GM23338 (cell line): ENCODE measurements around the gene SLC23A3. TPM values are rescaled to one million over a fixed set of nuclear protein-coding genes. Genes with fewer than 3 reads are reported as not detected.
A peak's percentile ranks its signal among the peaks of the same experiment; 100 is the strongest.

Experiments
- ATAC-seq: fragments of 200-7000 bp; cut with Tn5 transposase; 3 replicates; pipeline ENCODE4 v1.9.1; 2020
- DNase-seq: peaks from one replicate; pipeline ENCODE4 v3.0.0-alpha.2; 2015; ENCODE audit warnings: low spot score
- H2AFZ ChIP-seq: fragments of 200-600 bp; sonication (generic); 2 replicates; pipeline ENCODE4 v1.8.0; 2016; ENCODE audit warnings: antibody characterized with exemption, mild to moderate bottlenecking, moderate library complexity
- H3F3A ChIP-seq: fragments of 200-600 bp; sonication (generic); replicated peaks from 2 replicates; pipeline ENCODE4 v1.8.0; 2017; ENCODE audit warnings: antibody characterized with exemption, mixed run types, low read depth
- H3K27ac ChIP-seq: fragments of 200-600 bp; sonication (generic); 2 replicates; pipeline ENCODE4 v1.6.1; 2016; ENCODE audit warnings: low read depth
- H3K27me3 ChIP-seq: fragments of 200-600 bp; sonication (generic); 2 replicates; pipeline ENCODE4 v1.8.0; 2016; ENCODE audit warnings: mild to moderate bottlenecking, mixed run types, moderate library complexity; ENCODE audit not compliant: insufficient read depth
- H3K36me3 ChIP-seq: fragments of 200-600 bp; sonication (generic); 2 replicates; pipeline ENCODE4 v1.8.0; 2016; ENCODE audit warnings: mild to moderate bottlenecking; ENCODE audit not compliant: insufficient read depth
- H3K4me1 ChIP-seq: fragments of 200-600 bp; sonication (generic); 2 replicates; pipeline ENCODE4 v1.8.0; 2016; ENCODE audit warnings: mild to moderate bottlenecking, moderate library complexity; ENCODE audit not compliant: insufficient read depth
- H3K4me2 ChIP-seq: fragments of 200-600 bp; sonication (generic); 2 replicates; pipeline ENCODE4 v1.7.1; 2017; ENCODE audit warnings: mixed run types
- H3K4me3 ChIP-seq: fragments of 200-600 bp; sonication (generic); 2 replicates; pipeline ENCODE4 v1.6.1; 2016; ENCODE audit warnings: mixed run types
- H3K79me2 ChIP-seq: fragments of 200-600 bp; sonication (generic); replicated peaks from 2 replicates; pipeline ENCODE4 v1.8.0; 2017; ENCODE audit warnings: mild to moderate bottlenecking; ENCODE audit not compliant: insufficient read depth
- H3K9me2 ChIP-seq: fragments of 200-600 bp; sonication (generic); 2 replicates; pipeline ENCODE4 v1.8.0; 2017; ENCODE audit not compliant: insufficient read depth
- H4K20me1 ChIP-seq: fragments of 200-600 bp; sonication (generic); replicated peaks from 2 replicates; pipeline ENCODE4 v1.8.0; 2017; ENCODE audit warnings: mild to moderate bottlenecking; ENCODE audit not compliant: insufficient read depth
- H3K27ac Mint-ChIP-seq: 2 replicates; pipeline ENCODE4 v1.8.0; 2020; ENCODE audit warnings: inconsistent platforms, mild to moderate bottlenecking, moderate library complexity, mixed read lengths
- H3K27me3 Mint-ChIP-seq: 3 replicates; pipeline ENCODE4 v1.8.0; 2022; ENCODE audit warnings: low read depth, mild to moderate bottlenecking, moderate library complexity, mixed read lengths, inconsistent platforms; ENCODE audit not compliant: insufficient read depth, poor library complexity
- H3K36me3 Mint-ChIP-seq: 3 replicates; pipeline ENCODE4 v1.8.0; 2021; ENCODE audit warnings: low read depth, mild to moderate bottlenecking, inconsistent platforms, moderate library complexity, mixed read lengths
- H3K4me1 Mint-ChIP-seq: 3 replicates; pipeline ENCODE4 v1.8.0; 2020; ENCODE audit warnings: mild to moderate bottlenecking, inconsistent platforms, mixed read lengths
- H3K4me3 Mint-ChIP-seq: 3 replicates; pipeline ENCODE4 v1.8.0; 2021; ENCODE audit warnings: moderate library complexity, mild to moderate bottlenecking, inconsistent platforms, mixed read lengths
- H3K9me3 Mint-ChIP-seq: 3 replicates; pipeline ENCODE4 v1.8.0; 2020; ENCODE audit warnings: moderate library complexity, mild to moderate bottlenecking, inconsistent platforms, mixed read lengths
- EZH2 ChIP-seq: fragments of 200-600 bp; sonication (generic); IDR thresholded peaks from one replicate; pipeline ENCODE4 v1.8.0; 2017; ENCODE audit warnings: antibody characterized with exemption, mild to moderate bottlenecking, low read depth; ENCODE audit not compliant: unreplicated experiment
- POLR2AphosphoS5 ChIP-seq: IDR thresholded peaks from 2 replicates; pipeline ENCODE4 v1.6.1; 2016; ENCODE audit warnings: antibody characterized with exemption, low read depth
- ZNF114 ChIP-seq: fragments of 250-450 bp; sonication (Bioruptor Pico); IDR thresholded peaks from 2 replicates; pipeline ENCODE4 v1.5.0; 2020; ENCODE audit warnings: mild to moderate bottlenecking, moderate library complexity
- ZNF331 ChIP-seq: fragments of 250-450 bp; sonication (Bioruptor Pico); IDR thresholded peaks from 2 replicates; pipeline ENCODE4 v1.5.0; 2020; ENCODE audit warnings: low read depth, mild to moderate bottlenecking, moderate library complexity
- polyA plus RNA-seq: library from polyadenylated mRNA; unstranded; fragments of >200 nt; fragmentation: Nextera tagmentation; extraction: Ambion mirVana; gene quantifications from 2 replicates; pipeline ENCODE4 v1.2.1, GENCODE V29; 2016
- total RNA-seq: library from RNA; depleted of rRNA; stranded (reverse); fragments of >200 nt; shearing (Covaris generic); gene quantifications from 2 replicates; pipeline ENCODE4 v1.2.3, GENCODE V29; 2014
- TF ChIP-seq, protein P1 (sequence below): fragments of 250-450 bp; sonication (Bioruptor Pico); IDR thresholded peaks from 2 replicates; pipeline ENCODE4 v1.5.0; 2020; ENCODE audit warnings: mild to moderate bottlenecking, moderate library complexity
- TF ChIP-seq, protein P2 (sequence below), 2 experiments: fragments of 200-600 bp in 1 of 2; sonication (generic) in 1 of 2; conservative IDR thresholded peaks; 2 replicates each; pipeline versions ENCODE4 v1.5.1 to v1.6.1; 2016 to 2017; ENCODE audit warnings: antibody characterized with exemption in 2 of 2, low read depth in 2 of 2, mild to moderate bottlenecking in 2 of 2, moderate library complexity in 1 of 2

The SLC23A3 gene
- total and polyA plus RNA-seq, 2 experiments from 2014 or later, result 0.10 to 0.73 TPM

DNA sequence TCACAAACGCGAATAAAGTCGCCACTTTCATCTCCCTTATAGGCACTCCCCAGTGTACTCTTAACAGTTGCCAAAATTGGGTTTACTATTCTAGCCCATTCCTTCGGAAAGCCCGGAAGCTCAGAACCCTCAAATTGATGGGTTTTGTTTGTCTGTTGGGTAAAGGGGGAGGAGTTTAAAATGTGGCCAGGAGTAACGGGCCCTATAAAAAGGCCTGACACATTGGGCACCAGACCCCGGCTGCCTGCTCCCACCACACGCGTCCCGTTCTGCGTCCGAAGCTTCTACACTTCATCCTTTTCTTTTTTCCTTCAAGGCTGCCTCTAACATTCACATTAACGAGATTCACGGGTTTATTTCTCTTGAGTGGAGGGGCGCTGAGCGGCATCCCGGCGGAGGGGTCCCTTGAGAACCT lies 10.1 kb downstream of the SLC23A3 start:
- H3K9me2 ChIP-seq, result no peaks in the 10 kb centered on the region
- Mint-ChIP-seq H3K27ac (no peak overlapping the region; the same call in 1 of the 2 replicates), H3K27me3 (peaks cover 19% of the 10 kb centered on the region), H3K4me1 (peaks cover 20% of the 10 kb centered on the region), H3K4me3 (peak overlapping the region; percentile 89), H3K9me3 (no peaks in the 10 kb centered on the region), H3K36me3 (peaks cover 6% of the 10 kb centered on the region; the same call in 2 of the 3 replicates)
- H3K36me3 ChIP-seq, result no peaks in the 10 kb centered on the region
- H3K4me3 ChIP-seq, result peak overlapping the region; percentile 67
- peak; percentile 21 for ATAC-seq
- H3K27ac ChIP-seq, result no peak overlapping the region
- no peak for TF ChIP-seq POLR2AphosphoS5
- TF ChIP-seq ZNF114 (CRISPR knock-in tag), result no peak
- no peaks in the 10 kb centered on the region; the same call in 1 of the 2 replicates for H4K20me1 ChIP-seq
- H2AFZ ChIP-seq, result peak overlapping the region; percentile 94; the same call in 1 of the 2 replicates
- peaks cover 7% of the 10 kb centered on the region; the same call in 1 of the 2 replicates for H3K79me2 ChIP-seq
- 0 out of 2 replicates have a peak, but pooled peaks cover 3% of the 10 kb centered on the region for H3F3A ChIP-seq
- DNase-seq, result peak; percentile 67
- no peaks in the 10 kb centered on the region for H3K27me3 ChIP-seq
- H3K4me2 ChIP-seq, result peak overlapping the region; percentile 92
- peaks cover 4% of the 10 kb centered on the region; the same call in 1 of the 2 replicates for H3K4me1 ChIP-seq

DNA sequence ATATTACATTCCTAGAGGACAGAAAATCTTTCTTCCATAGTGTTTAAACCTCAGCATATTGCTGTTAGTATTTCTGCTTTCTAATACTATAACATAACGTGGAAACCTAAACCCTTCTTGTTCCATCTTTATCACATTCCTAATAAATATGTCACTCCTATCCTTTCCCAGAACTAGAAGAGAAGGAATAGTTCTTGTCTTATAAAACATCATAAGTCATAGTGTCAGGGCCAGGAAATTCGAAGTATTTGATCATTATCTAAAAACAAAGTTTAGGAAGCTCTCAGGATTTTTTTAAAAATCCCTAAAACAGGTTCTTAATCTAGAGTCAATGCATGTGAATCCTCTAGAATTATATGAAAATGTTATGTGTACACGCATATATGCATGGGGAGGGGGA lies 11.2 kb downstream of the SLC23A3 start:
- Mint-ChIP-seq H3K27me3 (peaks cover 11% of the 10 kb centered on the region), H3K4me3 (no peak overlapping the region), H3K27ac (no peak overlapping the region)

More for the DNA sequence above, 11.2 kb downstream of the SLC23A3 start:
- TF ChIP-seq ZNF114 (CRISPR knock-in tag) (no peak), POLR2AphosphoS5 (no peak), ZNF331 (CRISPR knock-in tag) (no peak), EZH2 (no peak)
- TF ChIP-seq, protein P1, sequence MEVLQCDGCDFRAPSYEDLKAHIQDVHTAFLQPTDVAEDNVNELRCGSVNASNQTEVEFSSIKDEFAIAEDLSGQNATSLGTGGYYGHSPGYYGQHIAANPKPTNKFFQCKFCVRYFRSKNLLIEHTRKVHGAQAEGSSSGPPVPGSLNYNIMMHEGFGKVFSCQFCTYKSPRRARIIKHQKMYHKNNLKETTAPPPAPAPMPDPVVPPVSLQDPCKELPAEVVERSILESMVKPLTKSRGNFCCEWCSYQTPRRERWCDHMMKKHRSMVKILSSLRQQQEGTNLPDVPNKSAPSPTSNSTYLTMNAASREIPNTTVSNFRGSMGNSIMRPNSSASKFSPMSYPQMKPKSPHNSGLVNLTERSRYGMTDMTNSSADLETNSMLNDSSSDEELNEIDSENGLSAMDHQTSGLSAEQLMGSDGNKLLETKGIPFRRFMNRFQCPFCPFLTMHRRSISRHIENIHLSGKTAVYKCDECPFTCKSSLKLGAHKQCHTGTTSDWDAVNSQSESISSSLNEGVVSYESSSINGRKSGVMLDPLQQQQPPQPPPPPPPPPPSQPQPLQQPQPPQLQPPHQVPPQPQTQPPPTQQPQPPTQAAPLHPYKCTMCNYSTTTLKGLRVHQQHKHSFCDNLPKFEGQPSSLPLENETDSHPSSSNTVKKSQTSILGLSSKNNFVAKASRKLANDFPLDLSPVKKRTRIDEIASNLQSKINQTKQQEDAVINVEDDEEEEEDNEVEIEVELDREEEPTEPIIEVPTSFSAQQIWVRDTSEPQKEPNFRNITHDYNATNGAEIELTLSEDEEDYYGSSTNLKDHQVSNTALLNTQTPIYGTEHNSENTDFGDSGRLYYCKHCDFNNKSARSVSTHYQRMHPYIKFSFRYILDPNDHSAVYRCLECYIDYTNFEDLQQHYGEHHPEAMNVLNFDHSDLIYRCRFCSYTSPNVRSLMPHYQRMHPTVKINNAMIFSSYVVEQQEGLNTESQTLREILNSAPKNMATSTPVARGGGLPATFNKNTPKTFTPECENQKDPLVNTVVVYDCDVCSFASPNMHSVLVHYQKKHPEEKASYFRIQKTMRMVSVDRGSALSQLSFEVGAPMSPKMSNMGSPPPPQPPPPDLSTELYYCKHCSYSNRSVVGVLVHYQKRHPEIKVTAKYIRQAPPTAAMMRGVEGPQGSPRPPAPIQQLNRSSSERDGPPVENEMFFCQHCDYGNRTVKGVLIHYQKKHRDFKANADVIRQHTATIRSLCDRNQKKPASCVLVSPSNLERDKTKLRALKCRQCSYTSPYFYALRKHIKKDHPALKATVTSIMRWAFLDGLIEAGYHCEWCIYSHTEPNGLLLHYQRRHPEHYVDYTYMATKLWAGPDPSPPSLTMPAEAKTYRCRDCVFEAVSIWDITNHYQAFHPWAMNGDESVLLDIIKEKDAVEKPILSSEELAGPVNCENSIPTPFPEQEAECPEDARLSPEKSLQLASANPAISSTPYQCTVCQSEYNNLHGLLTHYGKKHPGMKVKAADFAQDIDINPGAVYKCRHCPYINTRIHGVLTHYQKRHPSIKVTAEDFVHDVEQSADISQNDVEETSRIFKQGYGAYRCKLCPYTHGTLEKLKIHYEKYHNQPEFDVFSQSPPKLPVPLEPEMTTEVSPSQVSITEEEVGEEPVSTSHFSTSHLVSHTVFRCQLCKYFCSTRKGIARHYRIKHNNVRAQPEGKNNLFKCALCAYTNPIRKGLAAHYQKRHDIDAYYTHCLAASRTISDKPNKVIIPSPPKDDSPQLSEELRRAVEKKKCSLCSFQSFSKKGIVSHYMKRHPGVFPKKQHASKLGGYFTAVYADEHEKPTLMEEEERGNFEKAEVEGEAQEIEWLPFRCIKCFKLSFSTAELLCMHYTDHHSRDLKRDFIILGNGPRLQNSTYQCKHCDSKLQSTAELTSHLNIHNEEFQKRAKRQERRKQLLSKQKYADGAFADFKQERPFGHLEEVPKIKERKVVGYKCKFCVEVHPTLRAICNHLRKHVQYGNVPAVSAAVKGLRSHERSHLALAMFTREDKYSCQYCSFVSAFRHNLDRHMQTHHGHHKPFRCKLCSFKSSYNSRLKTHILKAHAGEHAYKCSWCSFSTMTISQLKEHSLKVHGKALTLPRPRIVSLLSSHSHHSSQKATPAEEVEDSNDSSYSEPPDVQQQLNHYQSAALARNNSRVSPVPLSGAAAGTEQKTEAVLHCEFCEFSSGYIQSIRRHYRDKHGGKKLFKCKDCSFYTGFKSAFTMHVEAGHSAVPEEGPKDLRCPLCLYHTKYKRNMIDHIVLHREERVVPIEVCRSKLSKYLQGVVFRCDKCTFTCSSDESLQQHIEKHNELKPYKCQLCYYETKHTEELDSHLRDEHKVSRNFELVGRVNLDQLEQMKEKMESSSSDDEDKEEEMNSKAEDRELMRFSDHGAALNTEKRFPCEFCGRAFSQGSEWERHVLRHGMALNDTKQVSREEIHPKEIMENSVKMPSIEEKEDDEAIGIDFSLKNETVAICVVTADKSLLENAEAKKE, result no peak
- TF ChIP-seq, protein P2, sequence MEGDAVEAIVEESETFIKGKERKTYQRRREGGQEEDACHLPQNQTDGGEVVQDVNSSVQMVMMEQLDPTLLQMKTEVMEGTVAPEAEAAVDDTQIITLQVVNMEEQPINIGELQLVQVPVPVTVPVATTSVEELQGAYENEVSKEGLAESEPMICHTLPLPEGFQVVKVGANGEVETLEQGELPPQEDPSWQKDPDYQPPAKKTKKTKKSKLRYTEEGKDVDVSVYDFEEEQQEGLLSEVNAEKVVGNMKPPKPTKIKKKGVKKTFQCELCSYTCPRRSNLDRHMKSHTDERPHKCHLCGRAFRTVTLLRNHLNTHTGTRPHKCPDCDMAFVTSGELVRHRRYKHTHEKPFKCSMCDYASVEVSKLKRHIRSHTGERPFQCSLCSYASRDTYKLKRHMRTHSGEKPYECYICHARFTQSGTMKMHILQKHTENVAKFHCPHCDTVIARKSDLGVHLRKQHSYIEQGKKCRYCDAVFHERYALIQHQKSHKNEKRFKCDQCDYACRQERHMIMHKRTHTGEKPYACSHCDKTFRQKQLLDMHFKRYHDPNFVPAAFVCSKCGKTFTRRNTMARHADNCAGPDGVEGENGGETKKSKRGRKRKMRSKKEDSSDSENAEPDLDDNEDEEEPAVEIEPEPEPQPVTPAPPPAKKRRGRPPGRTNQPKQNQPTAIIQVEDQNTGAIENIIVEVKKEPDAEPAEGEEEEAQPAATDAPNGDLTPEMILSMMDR (conservative IDR thresholded peaks at IDR 0.05; ENCODE audit: low read depth in 2 of 2), result no peak
- no peaks in the 10 kb centered on the region for H3K9me3 Mint-ChIP-seq
- no peak overlapping the region for H3K27ac ChIP-seq
- H3K4me3 ChIP-seq, result no peak overlapping the region
- no peak for ATAC-seq
- DNase-seq, result no peak
- H3K4me1 ChIP-seq, result peaks cover 4% of the 10 kb centered on the region; the same call in 1 of the 2 replicates
- H3K4me1 Mint-ChIP-seq, result peaks cover 20% of the 10 kb centered on the region
- peaks cover 7% of the 10 kb centered on the region; the same call in 1 of the 2 replicates for H3K79me2 ChIP-seq
- no peaks in the 10 kb centered on the region for H3K9me2 ChIP-seq
- no peaks in the 10 kb centered on the region; the same call in 1 of the 2 replicates for H4K20me1 ChIP-seq
- H3K27me3 ChIP-seq, result no peaks in the 10 kb centered on the region
- H2AFZ ChIP-seq, result no peak overlapping the region
- H3K36me3 ChIP-seq, result no peaks in the 10 kb centered on the region; the same call in 1 of the 2 replicates
- H3K36me3 Mint-ChIP-seq, result peaks cover 6% of the 10 kb centered on the region; the same call in 2 of the 3 replicates
- H3F3A ChIP-seq, result 0 out of 2 replicates have a peak, but pooled peaks cover 3% of the 10 kb centered on the region
- no peak overlapping the region for H3K4me2 ChIP-seq
